ENCODE measurements around the gene KCNH1. TPM values are rescaled to one million over a fixed set of nuclear protein-coding genes. Genes with fewer than 3 reads are reported as not detected.
"Not testable (repeated sequence)": the region's sequence is repeated elsewhere in the genome, so short reads cannot be mapped to it uniquely, and the experiment has no call there.

KCNH1 gene
- total RNA-seq, 2 donors from 2014 or later: 3.2 to 3.5 TPM

DNA sequence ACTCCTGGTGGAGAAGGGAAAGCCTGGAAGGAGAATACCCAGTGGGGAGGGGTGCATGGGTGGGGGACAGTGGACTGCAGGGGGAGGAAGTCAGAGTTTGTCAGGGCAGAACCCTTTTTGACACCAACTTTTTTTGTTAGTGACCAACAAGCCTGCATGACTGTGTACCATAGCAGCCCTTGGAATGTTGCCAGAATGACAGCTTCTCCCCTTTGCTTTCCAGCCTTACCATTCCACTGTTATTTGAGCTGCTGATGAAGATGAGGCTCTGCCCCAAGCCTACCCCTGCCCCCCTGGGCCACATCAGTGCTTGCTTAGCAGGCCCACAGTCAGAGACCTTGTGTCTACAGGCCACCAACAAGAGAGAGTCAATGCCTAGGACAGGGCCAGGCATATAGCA lies 464.0 kb downstream of the KCNH1 start:
- no peaks in the 10 kb centered on the region for H3K4me1 ChIP-seq (ENCODE audit: control insufficient read depth, insufficient read depth, low read length)
- H3K4me3 Mint-ChIP-seq: no peak overlapping the region
- no peak overlapping the region for H3K4me3 ChIP-seq (ENCODE audit: low read length)
- H3K27ac Mint-ChIP-seq: no peak overlapping the region
- peak; percentile 13 for DNase-seq
- H3K27me3 Mint-ChIP-seq (ENCODE audit: insufficient read depth): peaks cover 4% of the 10 kb centered on the region
- H3K9me3 ChIP-seq (ENCODE audit: control insufficient read depth, low read length): no peaks in the 10 kb centered on the region
- TF ChIP-seq, protein P1, sequence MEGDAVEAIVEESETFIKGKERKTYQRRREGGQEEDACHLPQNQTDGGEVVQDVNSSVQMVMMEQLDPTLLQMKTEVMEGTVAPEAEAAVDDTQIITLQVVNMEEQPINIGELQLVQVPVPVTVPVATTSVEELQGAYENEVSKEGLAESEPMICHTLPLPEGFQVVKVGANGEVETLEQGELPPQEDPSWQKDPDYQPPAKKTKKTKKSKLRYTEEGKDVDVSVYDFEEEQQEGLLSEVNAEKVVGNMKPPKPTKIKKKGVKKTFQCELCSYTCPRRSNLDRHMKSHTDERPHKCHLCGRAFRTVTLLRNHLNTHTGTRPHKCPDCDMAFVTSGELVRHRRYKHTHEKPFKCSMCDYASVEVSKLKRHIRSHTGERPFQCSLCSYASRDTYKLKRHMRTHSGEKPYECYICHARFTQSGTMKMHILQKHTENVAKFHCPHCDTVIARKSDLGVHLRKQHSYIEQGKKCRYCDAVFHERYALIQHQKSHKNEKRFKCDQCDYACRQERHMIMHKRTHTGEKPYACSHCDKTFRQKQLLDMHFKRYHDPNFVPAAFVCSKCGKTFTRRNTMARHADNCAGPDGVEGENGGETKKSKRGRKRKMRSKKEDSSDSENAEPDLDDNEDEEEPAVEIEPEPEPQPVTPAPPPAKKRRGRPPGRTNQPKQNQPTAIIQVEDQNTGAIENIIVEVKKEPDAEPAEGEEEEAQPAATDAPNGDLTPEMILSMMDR (conservative IDR thresholded peaks at IDR 0.05): no peak
- no peak overlapping the region for H3K27ac ChIP-seq (ENCODE audit: low read depth, low read length)
- no peak overlapping the region for H3K9ac ChIP-seq (ENCODE audit: extremely low read depth, low read length, poor library complexity, severe bottlenecking)
- no peaks in the 10 kb centered on the region for H3K9me3 Mint-ChIP-seq
- no peaks in the 10 kb centered on the region for H3K36me3 ChIP-seq (ENCODE audit: control insufficient read depth, insufficient read depth, low read length)
- no peaks in the 10 kb centered on the region for H3K27me3 ChIP-seq (ENCODE audit: control insufficient read depth, insufficient read depth, low read length, poor library complexity, severe bottlenecking)
- H3K36me3 Mint-ChIP-seq (ENCODE audit: low read depth): no peaks in the 10 kb centered on the region
- no peaks in the 10 kb centered on the region for H3K4me1 Mint-ChIP-seq

DNA sequence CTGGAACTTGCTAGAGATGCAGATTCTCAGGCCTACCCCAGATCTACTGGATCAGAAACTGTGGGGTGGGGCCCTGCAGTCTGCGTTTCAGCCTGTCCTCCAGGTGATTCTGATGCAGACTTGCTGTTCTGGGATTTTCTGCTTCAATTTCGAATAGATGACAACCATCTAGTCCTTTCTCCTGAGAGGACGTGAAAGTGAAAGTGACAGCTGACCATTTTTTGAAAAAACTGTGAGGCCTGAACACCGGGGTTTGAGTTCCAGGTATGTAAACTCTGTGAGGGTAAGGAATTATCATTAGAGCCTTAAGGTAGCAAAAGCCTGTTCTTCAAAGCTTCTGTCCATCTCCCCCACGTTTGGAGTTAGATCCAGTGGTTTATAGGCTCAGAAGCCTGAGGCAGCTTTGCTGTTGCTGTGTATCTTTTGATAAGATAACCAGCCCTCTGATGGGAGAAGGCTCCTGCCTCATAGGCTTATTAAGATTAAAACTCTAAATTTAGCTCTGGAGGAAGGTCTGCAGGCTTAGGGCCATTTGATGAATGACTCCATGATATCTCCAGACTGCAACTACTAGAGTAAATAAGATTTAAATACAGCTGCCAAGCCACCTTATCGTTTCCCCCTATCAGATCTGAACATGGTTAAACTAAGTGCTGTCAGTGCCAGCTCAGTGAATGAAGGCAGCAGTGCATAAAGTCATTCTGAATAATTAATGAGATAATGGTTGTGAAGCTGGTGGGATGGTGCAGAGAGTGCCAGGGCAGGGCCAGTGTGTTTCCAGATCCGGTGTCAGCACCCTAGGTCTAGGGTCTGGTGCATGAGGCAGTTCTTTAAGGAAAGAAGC lies 470.0 kb downstream of the KCNH1 start:
- Mint-ChIP-seq H3K4me1 (peaks cover 22% of the 10 kb centered on the region), H3K27ac (no peak overlapping the region), H3K4me3 (no peak overlapping the region), H3K27me3 (ENCODE audit: insufficient read depth) (peaks cover 23% of the 10 kb centered on the region), H3K9me3 (peaks cover 1% of the 10 kb centered on the region), H3K36me3 (ENCODE audit: low read depth) (no peaks in the 10 kb centered on the region)
- no peak overlapping the region for H3K27ac ChIP-seq (ENCODE audit: low read depth, low read length)
- peaks cover 8% of the 10 kb centered on the region for H3K27me3 ChIP-seq (ENCODE audit: control insufficient read depth, insufficient read depth, low read length, poor library complexity, severe bottlenecking)
- H3K9ac ChIP-seq (ENCODE audit: extremely low read depth, low read length, poor library complexity, severe bottlenecking): no peak overlapping the region
- no peak for DNase-seq
- H3K4me3 ChIP-seq (ENCODE audit: low read length): no peak overlapping the region
- H3K36me3 ChIP-seq (ENCODE audit: control insufficient read depth, insufficient read depth, low read length): no peaks in the 10 kb centered on the region
- no peaks in the 10 kb centered on the region for H3K9me3 ChIP-seq (ENCODE audit: control insufficient read depth, low read length)
- TF ChIP-seq, protein P1 (conservative IDR thresholded peaks at IDR 0.05): no peak
- peaks cover 7% of the 10 kb centered on the region for H3K4me1 ChIP-seq (ENCODE audit: control insufficient read depth, insufficient read depth, low read length)
- WGBS, 2 experiments (ENCODE audit: insufficient coverage in 1 of 2, insufficient read length in 1 of 2): 61 to 70% methylated on average over 5 to 7 of the region's 7 CpGs

DNA sequence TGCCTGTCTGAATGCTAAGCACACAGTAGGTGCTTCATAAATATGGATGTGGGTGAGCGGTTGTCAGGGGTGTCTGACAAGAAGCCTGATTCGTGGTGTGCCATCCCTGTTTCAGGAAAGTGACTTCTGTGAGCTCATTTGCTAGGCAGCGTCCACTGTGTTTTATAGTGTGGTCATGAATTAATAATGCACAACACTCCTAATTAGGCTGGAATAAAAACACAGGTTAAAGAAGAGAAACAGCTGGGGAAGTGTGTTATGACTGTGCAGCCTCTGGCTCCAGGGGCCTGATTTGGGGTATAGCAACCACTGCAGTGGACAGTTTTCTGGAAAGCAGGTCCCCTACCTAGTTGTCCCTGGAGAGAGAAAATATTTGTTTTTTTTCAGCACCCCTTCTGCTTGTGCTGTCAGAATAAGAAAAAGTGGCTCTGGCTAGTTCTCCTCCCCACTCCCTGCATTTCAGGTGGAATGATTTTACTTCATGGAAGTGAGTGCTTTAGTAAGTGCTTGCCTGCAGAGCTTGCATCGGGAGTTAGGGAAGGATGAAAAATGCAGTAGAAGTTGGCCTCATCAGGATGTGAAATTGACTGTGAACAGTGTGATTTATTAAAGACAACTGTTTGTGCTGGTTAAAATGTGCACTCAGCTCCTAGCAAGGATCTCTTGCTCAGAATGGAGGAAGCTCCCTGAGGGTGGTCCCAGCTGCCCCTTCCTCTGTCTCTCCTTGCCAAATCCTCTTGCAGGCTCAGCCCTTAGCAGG lies 471.5 kb downstream of the KCNH1 start:
- Mint-ChIP-seq H3K9me3 (peaks cover 1% of the 10 kb centered on the region), H3K27ac (no peak overlapping the region), H3K36me3 (ENCODE audit: low read depth) (no peaks in the 10 kb centered on the region), H3K4me3 (no peak overlapping the region), H3K27me3 (ENCODE audit: insufficient read depth) (peaks cover 35% of the 10 kb centered on the region), H3K4me1 (peaks cover 22% of the 10 kb centered on the region)
- peaks cover 7% of the 10 kb centered on the region for H3K4me1 ChIP-seq (ENCODE audit: control insufficient read depth, insufficient read depth, low read length)
- no peaks in the 10 kb centered on the region for H3K9me3 ChIP-seq (ENCODE audit: control insufficient read depth, low read length)
- WGBS, 2 experiments (ENCODE audit: insufficient coverage in 1 of 2, insufficient read length in 1 of 2): 87 to 92% methylated on average over 2 to 4 of the region's 4 CpGs
- TF ChIP-seq, protein P1 (conservative IDR thresholded peaks at IDR 0.05): no peak
- H3K4me3 ChIP-seq (ENCODE audit: low read length): no peak overlapping the region
- H3K27me3 ChIP-seq (ENCODE audit: control insufficient read depth, insufficient read depth, low read length, poor library complexity, severe bottlenecking): peaks cover 16% of the 10 kb centered on the region
- no peak overlapping the region for H3K27ac ChIP-seq (ENCODE audit: low read depth, low read length)
- H3K36me3 ChIP-seq (ENCODE audit: control insufficient read depth, insufficient read depth, low read length): no peaks in the 10 kb centered on the region
- DNase-seq: no peak
- H3K9ac ChIP-seq (ENCODE audit: extremely low read depth, low read length, poor library complexity, severe bottlenecking): no peak overlapping the region

DNA sequence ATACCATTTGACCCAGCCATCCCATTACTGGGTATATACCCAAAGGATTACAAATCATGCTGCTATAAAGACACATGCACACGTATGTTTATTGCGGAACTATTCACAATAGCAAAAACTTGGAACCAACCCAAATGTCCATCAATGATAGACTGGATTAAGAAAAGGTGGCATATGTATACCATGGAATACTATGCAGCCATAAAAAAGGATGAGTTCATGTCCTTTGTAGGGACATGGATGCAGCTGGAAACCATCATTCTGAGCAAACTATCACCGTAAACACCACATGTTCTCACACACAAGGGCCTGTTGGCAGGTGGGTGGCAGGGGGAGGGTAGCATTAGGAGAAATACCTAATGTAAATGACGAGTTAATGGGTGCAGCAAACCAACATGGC lies 472.4 kb downstream of the KCNH1 start:
- H3K4me1 Mint-ChIP-seq: peaks cover 22% of the 10 kb centered on the region
- not testable (repeated sequence) for H3K9ac ChIP-seq (ENCODE audit: extremely low read depth, low read length, poor library complexity, severe bottlenecking); H3K4me3 ChIP-seq (ENCODE audit: low read length); H3K27ac Mint-ChIP-seq; H3K36me3 ChIP-seq (ENCODE audit: control insufficient read depth, insufficient read depth, low read length); H3K9me3 ChIP-seq (ENCODE audit: control insufficient read depth, low read length); H3K4me3 Mint-ChIP-seq; H3K36me3 Mint-ChIP-seq (ENCODE audit: low read depth); H3K4me1 ChIP-seq (ENCODE audit: control insufficient read depth, insufficient read depth, low read length); H3K27ac ChIP-seq (ENCODE audit: low read depth, low read length); H3K9me3 Mint-ChIP-seq; DNase-seq
- peaks cover 40% of the 10 kb centered on the region for H3K27me3 Mint-ChIP-seq (ENCODE audit: insufficient read depth)
- WGBS, 2 experiments (ENCODE audit: insufficient coverage in 1 of 2, insufficient read length in 1 of 2): 100% methylated on average over 3 of the region's 4 CpGs; no CpG with 5 or more reads in 1 of the 2 experiments
- peaks cover 22% of the 10 kb centered on the region for H3K27me3 ChIP-seq (ENCODE audit: control insufficient read depth, insufficient read depth, low read length, poor library complexity, severe bottlenecking)

Measured in endodermal cell (in vitro differentiated cells).